ENCODE results near the gene CARD19. TPM values are rescaled to one million over a fixed set of nuclear protein-coding genes. Genes with fewer than 3 reads are reported as not detected.
A peak's percentile ranks its signal among the peaks of the same experiment; 100 is the strongest.
"Not testable (repeated sequence)": the region's sequence is repeated elsewhere in the genome, so short reads cannot be mapped to it uniquely, and the experiment has no call there.

Gene CARD19
- total RNA-seq, 2 donors from 2014 or later, result 45.2 to 54.4 TPM

DNA sequence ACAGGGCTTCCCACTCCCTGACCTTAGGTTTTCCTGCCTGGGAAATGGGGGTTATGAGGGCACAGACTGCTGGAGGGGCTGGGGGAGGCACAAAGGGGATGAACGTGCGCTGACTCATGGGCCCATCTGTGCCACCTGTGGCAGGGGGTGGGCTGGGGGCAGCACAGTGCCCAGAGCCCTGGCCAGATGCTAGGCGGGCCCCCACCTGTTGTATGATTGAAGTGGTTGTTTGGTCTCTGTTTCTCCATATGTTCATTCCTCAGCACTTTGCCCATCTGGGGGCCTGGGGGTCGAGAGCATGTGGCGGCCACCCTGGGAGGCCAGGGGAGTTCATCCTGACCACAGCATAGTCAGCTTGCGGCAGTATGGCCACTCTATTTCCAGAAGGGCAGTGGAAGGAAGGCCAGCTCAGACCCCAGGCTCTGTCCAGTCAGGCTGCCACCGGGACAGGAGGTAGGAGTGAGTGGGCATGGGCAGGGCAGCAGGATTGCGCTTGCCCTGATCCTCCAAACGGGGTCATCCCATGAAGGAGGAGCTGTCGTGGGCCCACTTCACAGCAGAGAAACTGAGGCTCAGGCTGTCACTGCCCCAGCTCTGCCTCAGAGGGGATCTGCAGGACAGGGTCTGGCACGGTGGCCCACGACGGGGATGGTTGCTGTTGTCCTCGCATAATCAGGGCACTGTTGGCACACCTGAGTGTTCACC is 38.9 kb downstream of the CARD19 start:
- peak overlapping the region; percentile 91 for H3K4me3 Mint-ChIP-seq
- peak overlapping the region; percentile 98 for H3K27ac Mint-ChIP-seq
- no peaks in the 10 kb centered on the region for H3K27me3 Mint-ChIP-seq
- ATAC-seq (no peak), DNase-seq (no peak)
- peaks cover 48% of the 10 kb centered on the region for H3K4me1 Mint-ChIP-seq
- H3K9me3 ChIP-seq (ENCODE audit: control insufficient read depth, low read length, poor library complexity, severe bottlenecking), result no peaks in the 10 kb centered on the region
- no peaks in the 10 kb centered on the region for H3K36me3 Mint-ChIP-seq (ENCODE audit: low read depth)

GRCh38 chr9:93136011-93136440 is 40.0 kb downstream of the CARD19 start:
- DNase-seq, result no peak
- H3K27me3 Mint-ChIP-seq, result no peaks in the 10 kb centered on the region
- peaks cover 39% of the 10 kb centered on the region for H3K4me1 Mint-ChIP-seq
- H3K4me3 Mint-ChIP-seq, result peak overlapping the region; percentile 39
- ATAC-seq, result no peak
- peak overlapping the region; percentile 98 for H3K27ac Mint-ChIP-seq
- H3K36me3 Mint-ChIP-seq (ENCODE audit: low read depth), result no peaks in the 10 kb centered on the region
- no peaks in the 10 kb centered on the region for H3K9me3 ChIP-seq (ENCODE audit: control insufficient read depth, low read length, poor library complexity, severe bottlenecking)

GRCh38 chr9:93137362-93137761 is 41.3 kb downstream of the CARD19 start:
- Mint-ChIP-seq H3K36me3 (ENCODE audit: low read depth) (no peaks in the 10 kb centered on the region), H3K27me3 (no peaks in the 10 kb centered on the region), H3K27ac (peak overlapping the region; percentile 98), H3K4me3 (no peak overlapping the region), H3K4me1 (peaks cover 28% of the 10 kb centered on the region)
- no peaks in the 10 kb centered on the region for H3K9me3 ChIP-seq (ENCODE audit: control insufficient read depth, low read length, poor library complexity, severe bottlenecking)
- no peak for DNase-seq
- ATAC-seq, result no peak

DNA sequence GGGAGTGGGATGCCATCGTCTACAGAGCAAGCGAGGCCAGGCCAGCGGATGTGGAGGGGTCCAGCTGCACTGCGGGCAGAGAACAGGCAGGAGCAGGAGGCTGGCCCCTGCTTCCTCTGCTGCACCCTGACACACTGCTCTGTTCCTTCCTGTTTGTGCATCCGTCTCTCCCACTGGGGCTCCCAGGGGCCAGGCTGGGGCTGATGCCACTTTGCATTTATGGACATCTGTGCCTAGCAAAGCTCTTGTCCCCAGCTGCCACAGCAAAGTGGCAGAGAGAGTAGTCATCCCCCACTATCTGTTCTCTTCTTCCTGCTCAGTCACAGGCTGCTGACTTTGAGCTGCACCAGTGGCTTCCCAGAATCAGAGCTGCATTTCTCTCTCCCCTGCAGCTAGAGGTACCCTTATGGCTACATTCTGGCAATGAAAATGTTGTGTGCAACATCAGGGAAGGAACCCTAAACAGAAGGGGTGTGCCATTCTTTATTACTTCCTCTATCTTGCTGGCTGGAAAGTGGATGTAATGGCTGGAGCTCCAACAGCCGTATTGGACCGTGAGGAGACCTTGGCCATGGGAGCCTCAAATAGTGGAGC is 42.3 kb downstream of the CARD19 start:
- H3K4me3 Mint-ChIP-seq, result no peak overlapping the region
- ATAC-seq (no peak), DNase-seq (no peak)
- H3K27me3 Mint-ChIP-seq, result no peaks in the 10 kb centered on the region
- peak overlapping the region; percentile 98 for H3K27ac Mint-ChIP-seq
- H3K4me1 Mint-ChIP-seq, result peaks cover 24% of the 10 kb centered on the region
- no peaks in the 10 kb centered on the region for H3K36me3 Mint-ChIP-seq (ENCODE audit: low read depth)
- H3K9me3 ChIP-seq (ENCODE audit: control insufficient read depth, low read length, poor library complexity, severe bottlenecking), result no peaks in the 10 kb centered on the region

DNA sequence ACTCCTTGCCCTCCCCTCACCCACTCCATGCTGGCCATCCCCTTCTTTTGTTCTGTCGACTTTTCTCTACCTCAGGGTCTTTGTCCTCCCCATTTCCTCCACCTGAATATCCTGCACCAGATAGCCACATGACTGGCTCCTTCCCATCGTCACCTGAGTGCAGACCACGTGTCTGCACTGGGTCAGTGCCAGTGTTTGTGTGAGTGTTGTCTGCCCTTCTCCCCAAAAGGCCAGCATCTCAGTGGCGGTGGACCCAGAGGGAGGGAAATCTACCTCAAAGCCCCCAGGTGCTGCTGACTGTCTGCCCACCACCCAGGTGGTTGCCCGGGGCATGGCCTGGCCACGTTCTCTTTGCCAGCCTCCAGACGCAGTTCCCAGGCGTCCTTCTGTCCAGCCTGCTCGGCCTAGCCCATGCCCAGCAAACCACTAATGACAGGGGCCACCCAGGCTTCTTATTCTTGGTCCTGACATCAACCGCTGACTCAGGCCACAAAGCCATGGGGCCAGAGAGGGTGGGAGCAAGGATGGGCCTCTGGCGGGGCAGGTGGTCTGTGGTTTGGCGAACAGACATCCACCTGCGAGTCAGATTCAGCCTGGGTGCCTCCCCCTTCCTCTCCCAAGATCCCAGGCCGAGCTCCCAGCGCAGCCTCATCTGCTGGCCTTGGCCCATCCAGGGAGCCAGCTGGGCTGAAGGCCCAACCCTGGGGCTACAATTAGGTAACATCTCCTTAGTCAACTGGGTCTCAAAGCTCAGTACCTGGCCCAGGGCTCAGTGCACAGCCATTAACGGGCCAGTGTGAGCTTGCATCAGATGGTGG is 43.6 kb downstream of the CARD19 start:
- Mint-ChIP-seq H3K27ac (peak overlapping the region; percentile 98), H3K4me3 (no peak overlapping the region), H3K4me1 (peaks cover 31% of the 10 kb centered on the region)

DNA sequence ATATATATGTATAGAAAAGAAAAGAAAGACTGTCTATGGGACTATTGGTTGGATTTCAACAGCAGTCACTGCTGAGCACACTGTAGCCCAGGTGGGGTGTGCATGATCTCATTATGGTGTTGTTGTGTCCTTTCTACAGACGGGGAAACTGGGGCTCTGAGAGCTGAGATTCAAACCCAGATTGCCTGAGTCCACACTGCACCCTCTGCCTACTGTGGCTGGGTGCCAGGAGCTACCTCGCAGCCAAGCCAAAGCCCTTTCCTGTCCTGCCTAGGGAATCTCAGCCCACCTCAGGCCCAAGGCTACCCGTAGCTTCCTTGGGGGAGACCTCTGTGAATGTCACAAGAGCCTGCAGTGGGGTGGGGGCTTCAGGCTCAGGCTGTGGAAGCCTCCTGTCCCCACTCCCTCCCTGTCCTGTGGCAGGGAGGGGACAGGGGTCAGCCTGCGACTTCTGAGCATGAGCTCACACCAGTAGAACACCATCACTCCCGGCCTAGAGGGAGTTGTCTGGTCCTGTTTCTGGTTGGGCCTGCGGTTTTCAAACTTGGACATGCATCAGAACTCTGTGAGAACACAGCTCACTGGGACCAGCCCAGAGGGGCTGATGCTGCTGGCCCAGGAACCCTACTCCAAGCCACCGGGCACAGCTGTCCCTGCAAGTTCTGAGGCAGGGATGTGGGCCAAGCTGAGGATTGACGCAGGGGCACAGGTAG is 45.9 kb downstream of the CARD19 start:
- peak overlapping the region; percentile 98 for H3K27ac Mint-ChIP-seq
- no peak for ATAC-seq
- DNase-seq, result no peak
- no peak overlapping the region for H3K4me3 Mint-ChIP-seq
- no peaks in the 10 kb centered on the region for H3K27me3 Mint-ChIP-seq
- H3K9me3 ChIP-seq (ENCODE audit: control insufficient read depth, low read length, poor library complexity, severe bottlenecking), result no peaks in the 10 kb centered on the region
- no peaks in the 10 kb centered on the region for H3K36me3 Mint-ChIP-seq (ENCODE audit: low read depth)
- H3K4me1 Mint-ChIP-seq, result peaks cover 30% of the 10 kb centered on the region

More for the DNA sequence above, 43.6 kb downstream of the CARD19 start:
- ATAC-seq (no peak), DNase-seq (no peak)
- no peaks in the 10 kb centered on the region for H3K36me3 Mint-ChIP-seq (ENCODE audit: low read depth)
- H3K27me3 Mint-ChIP-seq, result no peaks in the 10 kb centered on the region
- no peaks in the 10 kb centered on the region for H3K9me3 ChIP-seq (ENCODE audit: control insufficient read depth, low read length, poor library complexity, severe bottlenecking)

DNA sequence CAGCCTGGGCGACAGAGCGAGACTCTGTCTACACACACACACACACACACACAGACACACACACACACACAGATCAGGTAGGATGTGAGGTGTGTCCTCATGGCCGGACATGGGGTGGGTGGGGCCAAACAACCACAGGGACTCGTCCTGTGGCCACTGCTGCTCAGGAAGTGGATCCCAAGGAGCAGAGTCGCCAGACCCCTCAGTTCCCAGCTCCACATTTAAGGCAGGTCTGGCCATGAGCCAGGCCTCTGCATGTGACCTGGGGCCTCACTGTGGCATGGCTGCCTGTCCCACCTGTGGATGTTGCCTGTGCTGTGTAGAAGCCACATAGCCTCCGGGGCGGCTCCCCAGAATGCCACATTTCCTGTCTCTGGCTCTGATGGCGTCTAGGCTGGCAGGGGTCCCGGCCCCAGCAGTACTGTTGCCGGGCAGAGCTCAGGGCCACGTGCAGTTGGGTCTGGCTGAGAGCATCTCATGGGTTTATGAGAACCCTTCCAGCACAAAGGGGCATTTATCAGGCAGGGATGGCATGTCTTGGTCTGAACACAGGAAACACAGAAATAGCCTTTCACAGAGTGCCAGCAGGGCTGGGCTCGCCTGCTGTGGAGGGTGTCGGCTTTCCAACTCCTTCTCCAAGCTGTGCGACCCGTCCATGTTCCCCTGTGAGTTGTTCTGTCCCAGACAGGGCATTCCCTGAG is 48.0 kb downstream of the CARD19 start:
- ATAC-seq, result peak; percentile 97

DNA sequence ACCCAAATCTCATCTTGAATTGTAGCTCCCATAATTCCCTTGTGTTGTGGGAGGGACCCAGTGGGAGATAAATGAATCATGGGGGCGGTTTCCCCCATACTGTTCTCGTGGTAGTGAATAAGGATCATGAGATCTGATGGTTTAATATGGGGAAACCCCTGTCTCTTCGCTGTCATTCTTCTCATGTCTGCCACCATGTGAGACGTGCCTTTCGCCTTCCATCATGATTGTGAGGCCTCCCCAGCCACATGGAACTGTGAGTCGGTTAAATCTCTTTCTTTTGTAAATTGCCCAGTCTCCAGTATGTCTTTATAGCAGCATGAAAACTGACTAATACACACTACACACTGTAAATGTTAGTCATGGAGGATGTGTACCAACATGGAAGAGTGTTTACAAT is 50.7 kb downstream of the CARD19 start:
- not testable (repeated sequence) for H3K27me3 Mint-ChIP-seq; DNase-seq; ATAC-seq; H3K36me3 Mint-ChIP-seq (ENCODE audit: low read depth); H3K9me3 ChIP-seq (ENCODE audit: control insufficient read depth, low read length, poor library complexity, severe bottlenecking); H3K4me3 Mint-ChIP-seq; H3K27ac Mint-ChIP-seq
- H3K4me1 Mint-ChIP-seq, result peaks cover 33% of the 10 kb centered on the region

More for the DNA sequence above, 48.0 kb downstream of the CARD19 start:
- no peaks in the 10 kb centered on the region for H3K36me3 Mint-ChIP-seq (ENCODE audit: low read depth)
- no peaks in the 10 kb centered on the region for H3K9me3 ChIP-seq (ENCODE audit: control insufficient read depth, low read length, poor library complexity, severe bottlenecking)
- DNase-seq, result peak; percentile 41 to 60 (median 60)
- peaks cover 21% of the 10 kb centered on the region for H3K4me1 Mint-ChIP-seq
- peak overlapping the region; percentile 78 for H3K4me3 Mint-ChIP-seq
- H3K27ac Mint-ChIP-seq, result peak overlapping the region; percentile 98
- H3K27me3 Mint-ChIP-seq, result no peaks in the 10 kb centered on the region

DNA sequence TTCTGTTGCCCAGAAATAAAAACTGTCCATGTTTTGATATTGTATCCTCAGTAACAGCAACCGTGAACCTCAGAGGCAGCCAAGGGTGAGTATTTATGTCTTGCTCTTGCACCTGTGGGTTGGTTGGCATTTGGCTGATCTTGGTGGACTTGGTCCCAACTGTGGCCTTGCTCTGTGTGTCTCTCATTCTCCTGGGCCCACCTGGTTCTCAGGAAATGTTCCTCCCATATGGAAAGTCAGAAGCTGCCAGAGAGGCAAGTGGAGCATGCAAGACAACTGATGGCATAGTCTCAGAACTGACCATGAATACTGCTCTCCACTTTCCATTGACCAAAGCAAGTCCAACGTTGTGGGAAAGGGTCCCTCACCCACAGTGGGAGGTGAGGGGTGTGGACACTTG is 51.6 kb downstream of the CARD19 start:
- Mint-ChIP-seq H3K27ac (no peak overlapping the region), H3K27me3 (no peaks in the 10 kb centered on the region), H3K36me3 (ENCODE audit: low read depth) (no peaks in the 10 kb centered on the region), H3K4me1 (peaks cover 30% of the 10 kb centered on the region), H3K4me3 (no peak overlapping the region)
- ATAC-seq, result no peak
- no peak for DNase-seq
- H3K9me3 ChIP-seq (ENCODE audit: control insufficient read depth, low read length, poor library complexity, severe bottlenecking), result no peaks in the 10 kb centered on the region

DNA sequence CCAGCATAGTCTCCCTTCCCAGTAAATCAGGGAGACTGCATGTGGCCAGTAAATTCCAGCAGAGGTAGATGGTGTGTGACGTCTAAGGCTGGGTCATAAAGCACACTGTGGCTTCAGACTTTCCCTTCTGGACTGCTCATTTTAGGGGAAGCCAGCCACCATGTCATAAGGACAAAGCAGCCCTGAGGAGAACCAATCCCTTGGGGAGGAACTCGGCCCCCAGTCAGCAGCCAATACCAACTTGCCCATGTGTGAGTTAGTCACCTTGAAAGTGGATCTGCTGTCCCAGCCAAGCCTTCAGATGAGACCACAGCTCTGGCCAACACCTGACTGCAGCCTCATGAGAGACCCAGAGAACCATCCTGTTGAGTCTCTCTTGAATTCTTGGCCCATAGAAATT is 52.7 kb downstream of the CARD19 start:
- H3K4me3 Mint-ChIP-seq, result no peak overlapping the region
- peaks cover 23% of the 10 kb centered on the region for H3K4me1 Mint-ChIP-seq
- DNase-seq, result no peak
- H3K9me3 ChIP-seq (ENCODE audit: control insufficient read depth, low read length, poor library complexity, severe bottlenecking), result no peaks in the 10 kb centered on the region
- no peak for ATAC-seq
- no peak overlapping the region for H3K27ac Mint-ChIP-seq
- H3K27me3 Mint-ChIP-seq, result no peaks in the 10 kb centered on the region
- no peaks in the 10 kb centered on the region for H3K36me3 Mint-ChIP-seq (ENCODE audit: low read depth)

GRCh38 chr9:93149361-93149760 is 53.3 kb downstream of the CARD19 start:
- DNase-seq, result no peak
- no peak overlapping the region for H3K4me3 Mint-ChIP-seq
- H3K4me1 Mint-ChIP-seq, result peaks cover 17% of the 10 kb centered on the region
- no peaks in the 10 kb centered on the region for H3K9me3 ChIP-seq (ENCODE audit: control insufficient read depth, low read length, poor library complexity, severe bottlenecking)
- H3K27ac Mint-ChIP-seq, result no peak overlapping the region
- H3K36me3 Mint-ChIP-seq (ENCODE audit: low read depth), result no peaks in the 10 kb centered on the region
- no peaks in the 10 kb centered on the region for H3K27me3 Mint-ChIP-seq
- ATAC-seq, result no peak

GRCh38 chr9:93151097-93151784 is 55.2 kb downstream of the CARD19 start:
- Mint-ChIP-seq H3K27ac (peak overlapping the region; percentile 75), H3K4me1 (peaks cover 17% of the 10 kb centered on the region), H3K36me3 (ENCODE audit: low read depth) (no peaks in the 10 kb centered on the region), H3K27me3 (no peaks in the 10 kb centered on the region), H3K4me3 (no peak overlapping the region)
- no peaks in the 10 kb centered on the region for H3K9me3 ChIP-seq (ENCODE audit: control insufficient read depth, low read length, poor library complexity, severe bottlenecking)
- no peak for ATAC-seq
- DNase-seq, result no peak

Measured in T-helper 17 cell (primary cell).